GM19239 (cell line): Measurements from ENCODE around the gene NRXN3.

Experiments used
- DNase-seq: peaks from one replicate; pipeline ENCODE4 v3.0.0; 2011; ENCODE audit warnings: low spot score; ENCODE audit not compliant: insufficient read length
- FAIRE-seq: peaks from 2 replicates; lab custom pipeline; 2011; peaks lifted over from hg19 to GRCh38; lab: Jason Lieb, UNC

Gene NRXN3

GRCh38 chr14:79699206-79699605 is 1529.0 kb downstream of the NRXN3 start:
- FAIRE-seq = no peak
- DNase-seq = no peak

GRCh38 chr14:79701371-79701770 is 1531.2 kb downstream of the NRXN3 start:
- DNase-seq (no peak), FAIRE-seq (no peak)

- DNase-seq = no peak
- no peak for FAIRE-seq
These were observed 1532.0 kb downstream of the NRXN3 start for GRCh38 chr14:79702197-79702596.

- no peak for FAIRE-seq
- no peak for DNase-seq
These were observed 1533.0 kb downstream of the NRXN3 start for GRCh38 chr14:79703209-79703608.

- FAIRE-seq = no peak
These were observed 1534.1 kb downstream of the NRXN3 start for GRCh38 chr14:79704041-79704807.

GRCh38 chr14:79705126-79705894 is 1535.1 kb downstream of the NRXN3 start:
- no peak for FAIRE-seq
- no peak for DNase-seq

More at GRCh38 chr14:79704041-79704807, 1534.1 kb downstream of the NRXN3 start:
- no peak for DNase-seq

- FAIRE-seq (no peak), DNase-seq (no peak)
These were observed 1536.2 kb downstream of the NRXN3 start for GRCh38 chr14:79706382-79706781.

GRCh38 chr14:79708426-79709388 is 1538.5 kb downstream of the NRXN3 start:
- no peak for FAIRE-seq

GRCh38 chr14:79709573-79709972 is 1539.4 kb downstream of the NRXN3 start:
- no peak for DNase-seq
- FAIRE-seq = no peak

More at GRCh38 chr14:79708426-79709388, 1538.5 kb downstream of the NRXN3 start:
- DNase-seq = no peak

- FAIRE-seq (no peak), DNase-seq (no peak)
These were observed 1542.3 kb downstream of the NRXN3 start for GRCh38 chr14:79712302-79712950.

GRCh38 chr14:79721399-79722084 is 1551.4 kb downstream of the NRXN3 start:
- FAIRE-seq (no peak), DNase-seq (no peak)

GRCh38 chr14:79724934-79725717 is 1555.0 kb downstream of the NRXN3 start:
- FAIRE-seq (no peak), DNase-seq (no peak)

- FAIRE-seq (no peak), DNase-seq (no peak)
These were observed 1557.7 kb downstream of the NRXN3 start for GRCh38 chr14:79727900-79728299.

- no peak for DNase-seq
- no peak for FAIRE-seq
These were observed 1558.2 kb downstream of the NRXN3 start for GRCh38 chr14:79728331-79728730.

GRCh38 chr14:79729731-79730130 is 1559.6 kb downstream of the NRXN3 start:
- no peak for DNase-seq
- FAIRE-seq = no peak

- FAIRE-seq (no peak), DNase-seq (no peak)
These were observed 1560.0 kb downstream of the NRXN3 start for GRCh38 chr14:79730196-79730595.

GRCh38 chr14:79730953-79731352 is 1560.8 kb downstream of the NRXN3 start:
- FAIRE-seq = no peak

GRCh38 chr14:79732911-79733655 is 1562.9 kb downstream of the NRXN3 start:
- no peak for DNase-seq
- no peak for FAIRE-seq

More at GRCh38 chr14:79730953-79731352, 1560.8 kb downstream of the NRXN3 start:
- DNase-seq = no peak
